ENCODE measurements around the gene PRKCA. TPM values are rescaled to one million over a fixed set of nuclear protein-coding genes. Genes with fewer than 3 reads are reported as not detected.

Gene PRKCA
- total RNA-seq, 4 donors from 2014 or later, result 55.8 to 90.7 (median 66.7) TPM

DNA sequence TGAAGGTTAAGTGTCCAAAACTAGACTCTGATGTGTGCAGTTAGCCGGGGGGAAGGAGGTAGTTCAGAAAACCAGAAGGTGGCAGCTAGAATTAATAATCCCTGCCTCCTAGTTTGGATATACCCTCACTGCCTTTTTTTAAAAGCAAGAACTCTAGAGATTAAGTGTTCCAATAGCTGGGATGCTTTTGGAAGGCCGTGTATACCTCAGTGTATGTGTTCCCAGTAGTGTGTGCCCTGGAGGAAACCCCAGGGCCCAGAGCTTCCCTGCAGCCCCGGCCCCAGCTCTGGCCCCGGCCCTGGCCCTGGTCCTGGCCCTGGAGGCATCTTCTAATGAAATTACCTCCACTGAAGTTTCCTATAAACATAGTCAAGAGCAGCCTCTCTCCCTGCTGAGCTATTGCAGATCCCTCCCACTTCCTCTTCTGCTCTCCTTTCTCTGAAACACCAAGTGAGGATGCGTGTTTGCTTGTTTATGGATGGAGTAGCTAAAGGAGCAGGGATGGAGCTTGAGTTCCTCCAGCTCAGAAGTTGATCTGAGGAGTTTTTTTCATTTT is 130.7 kb downstream of the PRKCA start:
- WGBS, 2 donors, result 68 to 78% methylated on average over 4 to 5 of the region's 5 CpGs
- no peak for DNase-seq (ENCODE audit: low spot score in 2 of 2)
- no peaks in the 10 kb centered on the region for H3K9me3 ChIP-seq
- peaks cover 0 to 53% (median 29%) of the 10 kb centered on the region in 4 donors for H3K4me1 ChIP-seq
- H3K27ac ChIP-seq, result no peak overlapping the region
- no peaks in the 10 kb centered on the region for H3K36me3 ChIP-seq
- H3K4me3 ChIP-seq, result no peak overlapping the region
- TF ChIP-seq EP300 (IDR thresholded peaks at IDR 0.05) (no peak), CTCF (IDR thresholded peaks at IDR 0.05) (no peak), POLR2A (IDR thresholded peaks at IDR 0.05) (no peak)
- no peaks in the 10 kb centered on the region for H3K27me3 ChIP-seq

DNA sequence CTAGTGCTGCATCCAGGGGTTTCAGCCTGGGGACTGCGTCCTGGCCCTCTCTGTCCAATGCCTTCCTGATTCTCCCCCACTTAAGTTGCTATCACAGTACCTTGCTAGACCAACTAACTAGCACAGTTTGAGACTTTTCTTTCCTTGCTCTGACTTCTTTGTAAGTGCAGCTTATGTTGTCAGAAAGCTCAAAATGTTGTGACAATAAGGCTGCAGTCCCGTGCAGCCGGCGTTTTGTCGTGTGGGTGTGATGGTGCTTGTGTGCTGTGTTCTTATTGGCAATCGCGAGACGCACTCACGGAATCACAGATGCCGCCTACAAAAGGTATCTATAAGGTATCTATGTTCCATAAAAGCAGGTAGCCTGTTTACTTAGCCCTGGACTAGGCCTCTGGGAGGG is 132.8 kb downstream of the PRKCA start:
- Histone ChIP-seq H3K36me3 (no peaks in the 10 kb centered on the region), H3K9me3 (no peaks in the 10 kb centered on the region), H3K27ac (no peak overlapping the region), H3K4me3 (no peak overlapping the region), H3K27me3 (no peaks in the 10 kb centered on the region), H3K4me1 (peaks cover 0 to 49% (median 23%) of the 10 kb centered on the region in 4 donors)
- 85 to 94% methylated on average over 10 of the region's 10 CpGs for WGBS, 2 donors
- TF ChIP-seq EP300 (IDR thresholded peaks at IDR 0.05), result no peak
- no peak for TF ChIP-seq POLR2A (IDR thresholded peaks at IDR 0.05)
- TF ChIP-seq CTCF (IDR thresholded peaks at IDR 0.05), result no peak
- DNase-seq (ENCODE audit: low spot score in 2 of 2), result no peak

- Histone ChIP-seq H3K36me3 (no peaks in the 10 kb centered on the region), H3K27me3 (no peaks in the 10 kb centered on the region), H3K27ac (no peak overlapping the region), H3K9me3 (no peaks in the 10 kb centered on the region), H3K4me3 (no peak overlapping the region), H3K4me1 (peaks cover 0 to 49% (median 11%) of the 10 kb centered on the region in 4 donors)
- WGBS, 2 donors, result 80 to 82% methylated on average over 6 of the region's 6 CpGs
- DNase-seq (ENCODE audit: low spot score in 2 of 2), result no peak
- TF ChIP-seq EP300 (IDR thresholded peaks at IDR 0.05) (no peak), CTCF (IDR thresholded peaks at IDR 0.05) (no peak), POLR2A (IDR thresholded peaks at IDR 0.05) (no peak)
These were observed 134.2 kb downstream of the PRKCA start for GRCh38 chr17:66436631-66437030.

DNA sequence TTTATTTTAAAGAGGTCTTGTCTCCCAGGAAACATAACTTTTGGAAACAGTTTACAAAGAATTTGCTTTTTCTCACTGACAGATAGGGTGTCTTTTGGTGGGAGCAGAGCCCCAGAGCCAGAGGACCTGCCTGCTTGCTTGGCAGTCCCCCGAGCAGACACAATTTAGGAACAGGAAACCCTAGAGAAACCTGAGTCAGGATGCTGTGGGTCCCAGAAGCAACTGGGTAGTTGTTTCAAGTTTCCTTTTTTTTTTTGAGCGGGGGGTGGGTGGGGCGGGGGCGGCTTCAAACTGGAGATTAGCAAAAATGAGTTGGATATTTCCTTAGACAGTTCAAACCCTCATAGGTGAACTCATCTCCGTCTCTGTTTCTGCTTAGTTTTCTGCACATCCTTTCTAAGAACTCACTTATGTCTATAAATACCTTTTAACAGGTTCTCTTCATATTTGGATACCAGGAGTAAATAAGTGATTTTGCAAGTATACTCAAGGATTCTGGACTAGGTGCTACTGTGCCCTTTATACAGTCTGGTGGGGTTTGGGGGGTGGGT is 135.1 kb downstream of the PRKCA start:
- H3K27me3 ChIP-seq, result no peaks in the 10 kb centered on the region
- no peak for TF ChIP-seq CTCF (IDR thresholded peaks at IDR 0.05)
- no peak overlapping the region for H3K4me3 ChIP-seq
- H3K4me1 ChIP-seq, result peaks cover 0 to 46% (median 10%) of the 10 kb centered on the region in 4 donors
- H3K9me3 ChIP-seq, result no peaks in the 10 kb centered on the region
- no peak for DNase-seq (ENCODE audit: low spot score in 2 of 2)
- no peak overlapping the region for H3K27ac ChIP-seq
- H3K36me3 ChIP-seq, result no peaks in the 10 kb centered on the region
- 60 to 71% methylated on average over 5 of the region's 5 CpGs for WGBS, 2 donors

DNA sequence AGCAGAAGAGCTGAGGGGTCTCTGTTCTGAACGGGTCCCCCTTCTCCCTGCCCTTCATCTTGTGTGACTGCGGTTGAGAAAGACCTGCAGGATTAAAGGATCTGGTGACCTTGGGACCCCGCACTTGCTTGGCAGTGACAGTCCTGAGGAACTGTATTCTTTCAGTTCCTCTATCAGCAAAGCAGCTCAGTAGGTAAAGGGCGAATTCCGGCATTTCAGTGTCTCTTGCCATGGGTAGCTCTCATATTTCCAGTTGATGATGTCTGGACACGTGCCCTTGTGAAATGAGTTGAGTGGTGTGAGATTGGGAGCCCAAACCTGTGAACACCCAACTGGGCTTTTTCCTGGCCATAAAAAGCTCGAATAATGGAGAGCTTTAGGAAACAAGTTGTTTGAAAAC is 135.7 kb downstream of the PRKCA start:
- 77 to 82% methylated on average over 7 of the region's 7 CpGs for WGBS, 2 donors
- TF ChIP-seq CTCF (IDR thresholded peaks at IDR 0.05) (no peak), EP300 (IDR thresholded peaks at IDR 0.05) (no peak), POLR2A (IDR thresholded peaks at IDR 0.05) (no peak)
- Histone ChIP-seq H3K27me3 (no peaks in the 10 kb centered on the region), H3K9me3 (no peaks in the 10 kb centered on the region), H3K27ac (no peak overlapping the region), H3K36me3 (no peaks in the 10 kb centered on the region), H3K4me1 (peaks cover 0 to 46% (median 8%) of the 10 kb centered on the region in 4 donors), H3K4me3 (no peak overlapping the region)
- no peak for DNase-seq (ENCODE audit: low spot score in 2 of 2)
